HepG2 (cell line): ENCODE data around the gene LIPC. TPM values are rescaled to one million over a fixed set of nuclear protein-coding genes. Genes with fewer than 3 reads are reported as not detected.

Experiments
- ATAC-seq: fragments of 200-7000 bp; cut with Tn5 transposase; 3 replicates; pipeline ENCODE4 v1.9.1; 2020; ENCODE audit warnings: mild to moderate bottlenecking, moderate library complexity
- BruUV-seq: library from RNA; stranded (reverse); fragments of 400-500 nt; replicated peaks from 2 replicates; lab custom pipeline; 2021; lab: Mats Ljungman, UMichigan
- CTCF ChIA-PET: fragments of 300-600 bp; formaldehyde crosslinking; extraction: SDS; loops from one replicate; lab custom pipeline; 2021; ENCODE audit warnings: low total read pairs, inconsistent platforms, low intra/inter-chr PET ratio; lab: Yijun Ruan, JAX
- POLR2A ChIA-PET: fragments of 350-600 bp; sonication (Branson Sonifier 250); formaldehyde crosslinking; loops from one replicate; lab custom pipeline; 2020; ENCODE audit warnings: antibody characterized with exemption, inconsistent platforms; lab: Yijun Ruan, JAX
- DNase-seq: peaks from one replicate; pipeline ENCODE4 v3.0.0-alpha.2; 2015; ENCODE audit warnings: low spot score
- FAIRE-seq: peaks from 3 replicates; lab custom pipeline; 2011; peaks lifted over from hg19 to GRCh38; lab: Jason Lieb, UNC
- H2AFZ ChIP-seq: one replicate; pipeline ENCODE4 v1.6.1; 2011; ENCODE audit warnings: low read length, inconsistent platforms
- H3K27ac ChIP-seq: fragments of 300-600 bp; 3 replicates; pipeline ENCODE4 v1.8.0; 2011; ENCODE audit warnings: mixed run types, mild to moderate bottlenecking, mixed read lengths, low read length, inconsistent platforms; ENCODE audit not compliant: insufficient read depth; ENCODE audit errors: extremely low read length
- H3K27me3 ChIP-seq, 2 experiments: fragments of 200-600 bp in 1 of 2; 2 replicates in 1 of 2; 3 replicates in 1 of 2; pipeline versions ENCODE4 v1.6.0 to v1.8.0; 2011; ENCODE audit warnings: low read length in 2 of 2, mild to moderate bottlenecking in 2 of 2, moderate library complexity in 2 of 2, inconsistent platforms in 1 of 2; ENCODE audit not compliant: insufficient read depth in 2 of 2, control insufficient read depth in 1 of 2
- H3K36me3 ChIP-seq, 2 experiments: fragments of 200-600 bp in 1 of 2; replicated peaks in 1 of 2; 2 replicates in 1 of 2; 3 replicates in 1 of 2; pipeline versions ENCODE4 v1.5.1 to v1.8.0; 2011; ENCODE audit warnings: low read length in 2 of 2, inconsistent platforms in 1 of 2; ENCODE audit not compliant: insufficient read depth in 2 of 2, control insufficient read depth in 1 of 2
- H3K4me1 ChIP-seq: 2 replicates; pipeline ENCODE4 v1.5.1; 2012; ENCODE audit warnings: low read length, inconsistent platforms; ENCODE audit not compliant: insufficient read depth
- H3K4me2 ChIP-seq: 2 replicates; pipeline ENCODE4 v1.6.0; 2011; ENCODE audit warnings: low read depth, low read length, inconsistent platforms
- H3K4me3 ChIP-seq, 3 experiments: fragments of 200-600 bp in 1 of 3; sonication (generic), shearing (Covaris generic) in 1 of 3; replicated peaks in 1 of 3; 2 replicates each; pipeline ENCODE4 v1.5.1; 2011 to 2016; ENCODE audit warnings: low read length in 3 of 3, inconsistent platforms in 2 of 3, low read depth in 2 of 3, mild to moderate bottlenecking in 2 of 3, control low read depth in 1 of 3, mixed read lengths in 1 of 3; ENCODE audit not compliant: insufficient read depth in 1 of 3
- H3K79me2 ChIP-seq: one replicate; pipeline ENCODE4 v1.6.1; 2011; ENCODE audit warnings: low read length, inconsistent platforms; ENCODE audit not compliant: insufficient read depth
- H3K9ac ChIP-seq: 2 replicates; pipeline ENCODE4 v1.6.0; 2011; ENCODE audit warnings: mild to moderate bottlenecking, low read depth, low read length, inconsistent platforms; ENCODE audit not compliant: insufficient read depth
- H3K9me3 ChIP-seq: 2 replicates; pipeline ENCODE4 v1.5.1; 2012; ENCODE audit warnings: mild to moderate bottlenecking, low read length
- H4K20me1 ChIP-seq: 2 replicates; pipeline ENCODE4 v1.6.0; 2011; ENCODE audit warnings: inconsistent platforms, mild to moderate bottlenecking, low read length, moderate library complexity; ENCODE audit not compliant: insufficient read depth
- DR1 ChIP-seq: sonication (generic); formaldehyde crosslinking; IDR thresholded peaks from 2 replicates; pipeline ENCODE4 v1.8.0; 2021; ENCODE audit warnings: mild to moderate bottlenecking, missing genetic modification reagents, inconsistent platforms
- ELF1 ChIP-seq: sonication (generic); formaldehyde crosslinking; IDR thresholded peaks from 2 replicates; pipeline ENCODE4 v1.4.0; 2020; ENCODE audit warnings: missing genetic modification reagents
- JDP2 ChIP-seq: sonication (generic); formaldehyde crosslinking; IDR thresholded peaks from 2 replicates; pipeline ENCODE4 v1.8.1; 2022; ENCODE audit warnings: missing genetic modification reagents, borderline replicate concordance
- MBD4 ChIP-seq: IDR thresholded peaks from 2 replicates; pipeline ENCODE4 v1.6.1; 2012; ENCODE audit warnings: low read length, inconsistent platforms, borderline replicate concordance
- PBX3 ChIP-seq: sonication (generic); formaldehyde crosslinking; IDR thresholded peaks from 2 replicates; pipeline ENCODE4 v1.8.1; 2023; ENCODE audit warnings: missing genetic modification reagents, inconsistent platforms, borderline replicate concordance
- PRMT3 ChIP-seq: sonication (generic); formaldehyde crosslinking; IDR thresholded peaks from 2 replicates; pipeline ENCODE4 v1.8.1; 2022; ENCODE audit warnings: low read depth, mild to moderate bottlenecking, moderate library complexity, missing genetic modification reagents, borderline replicate concordance
- RBM39 ChIP-seq: fragments of 200-400 bp; formaldehyde crosslinking; IDR thresholded peaks from one replicate; pipeline ENCODE4 v1.6.1; 2018; ENCODE audit warnings: antibody characterized with exemption, mild to moderate bottlenecking, low read depth, low read length; ENCODE audit not compliant: poor library complexity, severe bottlenecking
- RFX1 ChIP-seq: fragments of 450-650 bp; IDR thresholded peaks from 2 replicates; pipeline ENCODE4 v1.6.1; 2017
- RFX5 ChIP-seq: IDR thresholded peaks from 2 replicates; pipeline ENCODE4 v1.6.1; 2011; ENCODE audit warnings: low read depth, low read length, improper control_type of control experiment
- SOX5 ChIP-seq: IDR thresholded peaks from 2 replicates; pipeline ENCODE4 v1.6.1; 2016; ENCODE audit warnings: borderline replicate concordance
- ZBTB40 ChIP-seq, 2 experiments: fragments of 450-650 bp in 1 of 2; sonication (generic) in 1 of 2; formaldehyde crosslinking in 1 of 2; IDR thresholded peaks; 2 replicates each; pipeline versions ENCODE4 v1.6.1 to v1.8.0; 2016 to 2022; ENCODE audit warnings: antibody characterized with exemption in 1 of 2, mild to moderate bottlenecking in 1 of 2, missing genetic modification reagents in 1 of 2
- ZFX ChIP-seq: sonication (generic); formaldehyde crosslinking; IDR thresholded peaks from 2 replicates; pipeline ENCODE4 v1.4.0; 2020; ENCODE audit warnings: mild to moderate bottlenecking, low read depth, missing genetic modification reagents, moderate library complexity
- ZNF121 ChIP-seq: sonication (generic); formaldehyde crosslinking; IDR thresholded peaks from 2 replicates; pipeline ENCODE4 v1.5.0; 2020; ENCODE audit warnings: mild to moderate bottlenecking, missing genetic modification reagents
- ZNF549 ChIP-seq: sonication (generic); formaldehyde crosslinking; IDR thresholded peaks from 2 replicates; pipeline ENCODE4 v1.5.0; 2020; ENCODE audit warnings: missing genetic modification reagents
- ZNF639 ChIP-seq: conservative IDR thresholded peaks from 2 replicates; pipeline ENCODE4 v1.6.1; 2018; ENCODE audit warnings: missing genetic modification reagents
- WGBS: methylation state at CpG from one replicate; pipeline ENCODE4 v1.1.6; 2017; ENCODE audit warnings: low lambda C conversion rate; 5-methylcytosine and 5-hydroxymethylcytosine counted together
- in situ Hi-C: cut with HindIII; loops from 2 replicates; pipeline ENCODE4 v1.10.0; 2017; ENCODE audit warnings: low pct_unique_long_range_greater_than_20kb; ENCODE audit not compliant: extremely low pct_ligation_motif_present
- intact Hi-C: fragments of 100-400 bp; cut with micrococcal nuclease; formaldehyde crosslinking; loops from one replicate; pipeline ENCODE4 v1.10.0; 2022; ENCODE audit not compliant: unreplicated experiment
- polyA plus RNA-seq, 8 experiments: library from polyadenylated mRNA; depleted of rRNA in 3 of 8; stranded (reverse) in 7 of 8; unstranded in 1 of 8; fragments of >200 nt; fragmentation: Illumina TruSeq in 4 of 8; extraction: Trizol in 4 of 8; gene quantifications; 2 replicates each; pipeline versions ENCODE4 v1.2.1 to v1.2.3, GENCODE V29; 2011 to 2016; ENCODE audit warnings: low read depth in 4 of 8, missing spikeins in 1 of 8, mixed read lengths in 1 of 8; ENCODE audit not compliant: insufficient read depth in 1 of 8
- total RNA-seq, 5 experiments: library from RNA; depleted of rRNA; stranded (reverse); fragments of >200 nt; fragmentation: Illumina TruSeq; extraction: Trizol; gene quantifications; 2 replicates each; pipeline ENCODE4 v1.2.3, GENCODE V29; 2016; ENCODE audit warnings: low read depth in 1 of 5

The LIPC gene
- total and polyA plus RNA-seq, 2 of the 13 experiments (the other 11 are each of a cell fraction or from before 2014, with no cell fraction given): 26.0 to 38.0 TPM

GRCh38 chr15:58536414-58536813 lies 104.6 kb downstream of the LIPC start:
- ATAC-seq: no peak
- no peaks in the 10 kb centered on the region for H3K27me3 ChIP-seq
- no peak overlapping the region for H3K27ac ChIP-seq
- 93% methylated on average over 4 of the region's 4 CpGs for WGBS
- no TSS peak for BruUV-seq
- H3K4me3 ChIP-seq: no peak overlapping the region
- H3K79me2 ChIP-seq: no peaks in the 10 kb centered on the region
- intact Hi-C loops: no loop called here
- no peak overlapping the region for H3K9ac ChIP-seq
- no peak overlapping the region for H2AFZ ChIP-seq
- POLR2A ChIA-PET: no interaction called here
- in situ Hi-C loops: no loop called here
- no peak overlapping the region for H3K4me2 ChIP-seq
- CTCF ChIA-PET: no interaction called here
- FAIRE-seq: no peak
- H3K9me3 ChIP-seq: no peaks in the 10 kb centered on the region
- H3K36me3 ChIP-seq: peaks cover 0 to 1% of the 10 kb centered on the region in 2 experiments; a peak in 1 of 5 replicates
- no peak for DNase-seq
- no peaks in the 10 kb centered on the region for H4K20me1 ChIP-seq
- peaks cover 21% of the 10 kb centered on the region for H3K4me1 ChIP-seq
- no peak for TF ChIP-seq ZNF549 (CRISPR knock-in tag)
- no peak for TF ChIP-seq JDP2 (CRISPR knock-in tag)
- TF ChIP-seq RFX1: no peak
- no peak for TF ChIP-seq PBX3
- no peak for TF ChIP-seq SOX5
- TF ChIP-seq MBD4: no peak
- TF ChIP-seq ZNF121: no peak
- TF ChIP-seq DR1 (CRISPR knock-in tag): no peak
- no peak for TF ChIP-seq RBM39
- TF ChIP-seq ELF1 (CRISPR knock-in tag): no peak
- TF ChIP-seq ZFX (CRISPR knock-in tag): no peak
- TF ChIP-seq RFX5: no peak
- no peak for TF ChIP-seq ZBTB40 (IDR thresholded peaks at IDR 0.05)
- TF ChIP-seq ZBTB40 (CRISPR knock-in tag; IDR thresholded peaks at IDR 0.05): no peak
- TF ChIP-seq ZNF639 (CRISPR knock-in tag): no peak
- no peak for TF ChIP-seq PRMT3 (CRISPR knock-in tag)
